Measurements from ENCODE around the gene CNKSR2.

- TF ChIP-seq CTCF (IDR thresholded peaks at IDR 0.05) (no peak), POLR2A (IDR thresholded peaks at IDR 0.05) (no peak)
These were observed 282.5 kb downstream of the CNKSR2 start for GRCh38 chrX:21656587-21657317.

Data from uterus (tissue), 2 donors.